IPS-18c (cell line): ENCODE data around the gene TRIM25.

Experiments
- H3K4me3 ChIP-seq: 2 replicates; pipeline ENCODE4 v1.7.0; 2013; ENCODE audit warnings: low read depth, mild to moderate bottlenecking, low read length, moderate library complexity; ENCODE audit not compliant: insufficient read depth
- H3K9me3 ChIP-seq: one replicate; pipeline ENCODE4 v1.6.1; 2013; ENCODE audit warnings: mild to moderate bottlenecking, low read length, moderate library complexity; ENCODE audit not compliant: control insufficient read depth, insufficient read depth

TRIM25 gene

GRCh38 chr17:56887552-56888467 lies 26.0 kb downstream of the TRIM25 start:
- no peaks in the 10 kb centered on the region for H3K9me3 ChIP-seq
- H3K4me3 ChIP-seq = no peak overlapping the region; the same call in 1 of the 2 replicates

GRCh38 chr17:56887105-56887504 lies 26.7 kb downstream of the TRIM25 start:
- Histone ChIP-seq H3K9me3 (no peaks in the 10 kb centered on the region), H3K4me3 (no peak overlapping the region)

GRCh38 chr17:56886288-56886731 lies 27.5 kb downstream of the TRIM25 start:
- Histone ChIP-seq H3K9me3 (no peaks in the 10 kb centered on the region), H3K4me3 (no peak overlapping the region)

- H3K9me3 ChIP-seq = no peaks in the 10 kb centered on the region
These were observed 28.6 kb downstream of the TRIM25 start for GRCh38 chr17:56885312-56885657.

GRCh38 chr17:56884483-56885311 lies 29.2 kb downstream of the TRIM25 start:
- Histone ChIP-seq H3K4me3 (no peak overlapping the region), H3K9me3 (no peaks in the 10 kb centered on the region)

More at GRCh38 chr17:56885312-56885657, 28.6 kb downstream of the TRIM25 start:
- no peak overlapping the region for H3K4me3 ChIP-seq

GRCh38 chr17:56883616-56884015 lies 30.2 kb downstream of the TRIM25 start:
- Histone ChIP-seq H3K9me3 (no peaks in the 10 kb centered on the region), H3K4me3 (no peak overlapping the region)

- Histone ChIP-seq H3K9me3 (no peaks in the 10 kb centered on the region), H3K4me3 (no peak overlapping the region)
These were observed 32.1 kb downstream of the TRIM25 start for GRCh38 chr17:56881685-56882295.

- H3K4me3 ChIP-seq = no peak overlapping the region
- H3K9me3 ChIP-seq = no peaks in the 10 kb centered on the region
These were observed 33.3 kb downstream of the TRIM25 start for GRCh38 chr17:56880571-56880970.

- Histone ChIP-seq H3K9me3 (no peaks in the 10 kb centered on the region), H3K4me3 (no peak overlapping the region)
These were observed 33.7 kb downstream of the TRIM25 start for GRCh38 chr17:56880133-56880532.

GRCh38 chr17:56879280-56879679 lies 34.6 kb downstream of the TRIM25 start:
- Histone ChIP-seq H3K9me3 (no peaks in the 10 kb centered on the region), H3K4me3 (no peak overlapping the region)

GRCh38 chr17:56876766-56877179 lies 37.1 kb downstream of the TRIM25 start:
- H3K4me3 ChIP-seq = no peak overlapping the region
- H3K9me3 ChIP-seq = no peaks in the 10 kb centered on the region

GRCh38 chr17:56870081-56870651 lies 43.7 kb downstream of the TRIM25 start:
- no peaks in the 10 kb centered on the region for H3K9me3 ChIP-seq
- no peak overlapping the region for H3K4me3 ChIP-seq

- no peak overlapping the region for H3K4me3 ChIP-seq
- H3K9me3 ChIP-seq = no peaks in the 10 kb centered on the region
These were observed 45.1 kb downstream of the TRIM25 start for GRCh38 chr17:56868716-56869115.

- Histone ChIP-seq H3K9me3 (no peaks in the 10 kb centered on the region), H3K4me3 (no peak overlapping the region)
These were observed 45.9 kb downstream of the TRIM25 start for GRCh38 chr17:56867948-56868376.

- H3K9me3 ChIP-seq = no peaks in the 10 kb centered on the region
- H3K4me3 ChIP-seq = no peak overlapping the region
These were observed 47.4 kb downstream of the TRIM25 start for GRCh38 chr17:56866496-56866895.

GRCh38 chr17:56866076-56866475 lies 47.8 kb downstream of the TRIM25 start:
- H3K9me3 ChIP-seq = no peaks in the 10 kb centered on the region
- H3K4me3 ChIP-seq = no peak overlapping the region

- no peaks in the 10 kb centered on the region for H3K9me3 ChIP-seq
- H3K4me3 ChIP-seq = no peak overlapping the region
These were observed 49.9 kb downstream of the TRIM25 start for GRCh38 chr17:56863974-56864373.
